Stimulated activated CD4-positive, alpha-beta T cell treated with anti-CD3 and anti-CD28 coated beads, TNF-alpha, amount 100 ng/mL, for 48 hours (primary cell): ENCODE measurements around the gene PDXDC1.
"Not testable (repeated sequence)": the region's sequence is repeated elsewhere in the genome, so short reads cannot be mapped to it uniquely, and the experiment has no call there.

ENCODE experiments used
- DNase-seq, 3 donors: peaks; one replicate each; pipeline ENCODE4 v3.0.0-alpha.2; 2020; ENCODE audit warnings: low read depth in 3 of 3

Gene PDXDC1

GRCh38 chr16:15062085-15062810 lies 87.4 kb downstream of the PDXDC1 start:
- DNase-seq, result not testable (repeated sequence)

- DNase-seq, result not testable (repeated sequence)
These were observed 91.1 kb downstream of the PDXDC1 start for GRCh38 chr16:15065961-15066360.

GRCh38 chr16:15066690-15067089 lies 91.9 kb downstream of the PDXDC1 start:
- not testable (repeated sequence) for DNase-seq

- DNase-seq, result not testable (repeated sequence)
These were observed 96.2 kb downstream of the PDXDC1 start for GRCh38 chr16:15071013-15071412.

- DNase-seq, result not testable (repeated sequence)
These were observed 97.3 kb downstream of the PDXDC1 start for GRCh38 chr16:15071916-15072769.

GRCh38 chr16:15073101-15073500 lies 98.3 kb downstream of the PDXDC1 start:
- DNase-seq, result no peak

GRCh38 chr16:15076161-15076560 lies 101.3 kb downstream of the PDXDC1 start:
- not testable (repeated sequence) for DNase-seq

- not testable (repeated sequence) for DNase-seq
These were observed 106.1 kb downstream of the PDXDC1 start for GRCh38 chr16:15080883-15081282.

- DNase-seq, result not testable (repeated sequence)
These were observed 108.0 kb downstream of the PDXDC1 start for GRCh38 chr16:15082788-15083187.

- DNase-seq, result not testable (repeated sequence)
These were observed 115.9 kb downstream of the PDXDC1 start for GRCh38 chr16:15090663-15091269.

- not testable (repeated sequence) for DNase-seq
These were observed 118.7 kb downstream of the PDXDC1 start for GRCh38 chr16:15093571-15093954.

- DNase-seq, result peak; percentile 69 to 83 (median 80)
These were observed 119.4 kb downstream of the PDXDC1 start, which contains the start of gene RRN3 for GRCh38 chr16:15093955-15094827. RRN3 (minus strand) TSS chr16:15094272; CDS start chr16:15094233, 39 bp downstream.

- not testable (repeated sequence) for DNase-seq
These were observed 121.8 kb downstream of the PDXDC1 start for GRCh38 chr16:15096583-15096972.

GRCh38 chr16:15099366-15099909 lies 124.6 kb downstream of the PDXDC1 start:
- DNase-seq, result not testable (repeated sequence)

- not testable (repeated sequence) for DNase-seq
These were observed 125.7 kb downstream of the PDXDC1 start for GRCh38 chr16:15100372-15100987.

GRCh38 chr16:15127641-15128425 lies 153.0 kb downstream of the PDXDC1 start:
- not testable (repeated sequence) for DNase-seq

GRCh38 chr16:15130256-15130932 lies 155.6 kb downstream of the PDXDC1 start:
- DNase-seq, result not testable (repeated sequence)

GRCh38 chr16:15130943-15131700 lies 156.3 kb downstream of the PDXDC1 start:
- DNase-seq, result not testable (repeated sequence)
